Mesothelial cell of epicardium (in vitro differentiated cells): ENCODE data around the gene C5orf46. TPM values are rescaled to one million over a fixed set of nuclear protein-coding genes. Genes with fewer than 3 reads are reported as not detected.

Source experiments
- DNase-seq, 2 experiments: peaks; one replicate each; pipeline ENCODE4 v3.0.0; 2021; ENCODE audit warnings: low spot score in 2 of 2; ENCODE audit not compliant: unreplicated experiment in 2 of 2
- H3K27ac Mint-ChIP-seq: 2 replicates; pipeline ENCODE4 v1.8.0; 2021; ENCODE audit warnings: mixed read lengths
- H3K27me3 Mint-ChIP-seq: 2 replicates; pipeline ENCODE4 v1.8.0; 2021; ENCODE audit warnings: low read depth, mixed read lengths
- H3K36me3 Mint-ChIP-seq: 2 replicates; pipeline ENCODE4 v1.8.0; 2021; ENCODE audit warnings: mixed read lengths
- H3K4me1 Mint-ChIP-seq: 2 replicates; pipeline ENCODE4 v1.8.0; 2021; ENCODE audit warnings: mixed read lengths
- H3K4me3 Mint-ChIP-seq: 2 replicates; pipeline ENCODE4 v1.8.0; 2021; ENCODE audit warnings: mild to moderate bottlenecking, moderate library complexity, mixed read lengths
- H3K9me3 Mint-ChIP-seq: 2 replicates; pipeline ENCODE4 v1.8.0; 2021; ENCODE audit warnings: mixed read lengths
- CTCF ChIP-seq: fragments of 200-600 bp; sonication (generic); IDR thresholded peaks from one replicate; pipeline ENCODE4 v1.5.0; 2021; ENCODE audit warnings: antibody characterized with exemption; ENCODE audit not compliant: unreplicated experiment
- total RNA-seq: library from RNA; stranded (reverse); gene quantifications from 3 replicates; pipeline ENCODE4 v1.2.1, GENCODE V29; 2021

The C5orf46 gene
- total RNA-seq, 1 donor from 2014 or later, result 0.42 TPM

GRCh38 chr5:147935032-147935431 lies 28.7 kb upstream of the C5orf46 start:
- Mint-ChIP-seq H3K4me1 (peaks cover 9% of the 10 kb centered on the region), H3K9me3 (peaks cover 8% of the 10 kb centered on the region), H3K27ac (no peak overlapping the region), H3K4me3 (no peak overlapping the region), H3K36me3 (no peaks in the 10 kb centered on the region), H3K27me3 (peaks cover 20% of the 10 kb centered on the region)
- DNase-seq, result no peak
- TF ChIP-seq CTCF, result no peak

GRCh38 chr5:147930769-147931168 lies 24.4 kb upstream of the C5orf46 start:
- TF ChIP-seq CTCF, result no peak
- DNase-seq, result no peak
- H3K36me3 Mint-ChIP-seq, result no peaks in the 10 kb centered on the region
- no peaks in the 10 kb centered on the region for H3K9me3 Mint-ChIP-seq
- no peak overlapping the region for H3K27ac Mint-ChIP-seq
- H3K27me3 Mint-ChIP-seq, result peaks cover 24% of the 10 kb centered on the region
- no peak overlapping the region for H3K4me3 Mint-ChIP-seq
- H3K4me1 Mint-ChIP-seq, result peaks cover 9% of the 10 kb centered on the region

GRCh38 chr5:147927901-147928300 lies 21.6 kb upstream of the C5orf46 start:
- H3K27me3 Mint-ChIP-seq, result peaks cover 17% of the 10 kb centered on the region
- no peak for DNase-seq
- H3K27ac Mint-ChIP-seq, result no peak overlapping the region
- no peak overlapping the region for H3K4me3 Mint-ChIP-seq
- no peaks in the 10 kb centered on the region for H3K9me3 Mint-ChIP-seq
- no peaks in the 10 kb centered on the region for H3K36me3 Mint-ChIP-seq
- no peak for TF ChIP-seq CTCF
- H3K4me1 Mint-ChIP-seq, result no peaks in the 10 kb centered on the region

GRCh38 chr5:147925020-147925419 lies 18.7 kb upstream of the C5orf46 start:
- no peak for TF ChIP-seq CTCF

GRCh38 chr5:147921136-147921535 lies 14.8 kb upstream of the C5orf46 start:
- no peak for TF ChIP-seq CTCF
- no peaks in the 10 kb centered on the region for H3K4me1 Mint-ChIP-seq
- H3K27me3 Mint-ChIP-seq, result peaks cover 4% of the 10 kb centered on the region
- peaks cover under 1% of the 10 kb centered on the region for H3K9me3 Mint-ChIP-seq
- no peak for DNase-seq
- H3K4me3 Mint-ChIP-seq, result no peak overlapping the region
- no peak overlapping the region for H3K27ac Mint-ChIP-seq
- H3K36me3 Mint-ChIP-seq, result no peaks in the 10 kb centered on the region

More at GRCh38 chr5:147925020-147925419, 18.7 kb upstream of the C5orf46 start:
- no peaks in the 10 kb centered on the region for H3K9me3 Mint-ChIP-seq
- DNase-seq, result no peak
- no peak overlapping the region for H3K27ac Mint-ChIP-seq
- no peak overlapping the region for H3K4me3 Mint-ChIP-seq
- no peaks in the 10 kb centered on the region for H3K36me3 Mint-ChIP-seq
- H3K27me3 Mint-ChIP-seq, result peaks cover 8% of the 10 kb centered on the region
- no peaks in the 10 kb centered on the region for H3K4me1 Mint-ChIP-seq
